ENCODE results near the gene SYS1.

GRCh38 chr20:45347297-45347935 is 15.5 kb upstream of the SYS1 start:
- TF ChIP-seq EZH2 (IDR thresholded peaks at IDR 0.05; ENCODE audit: borderline replicate concordance, low read length): no peak
- no peak for TF ChIP-seq CTCF (IDR thresholded peaks at IDR 0.05; ENCODE audit: low read length)

Data from OCI-LY1 (cell line).